DOHH2 (cell line): ENCODE data around the gene SUFU.

Experiments
- H3F3A ChIP-seq: fragments of 200-600 bp; sonication (generic), shearing (Covaris generic); 2 replicates; pipeline ENCODE4 v1.6.0; 2016; ENCODE audit warnings: antibody characterized with exemption, mild to moderate bottlenecking; ENCODE audit not compliant: control insufficient read depth, insufficient read depth
- H3K27ac ChIP-seq: fragments of 200-600 bp; sonication (generic); 2 replicates; pipeline ENCODE4 v1.5.1; 2014; ENCODE audit warnings: low read depth, mild to moderate bottlenecking, low read length, moderate library complexity
- H3K27me3 ChIP-seq: fragments of 200-600 bp; sonication (generic); 2 replicates; pipeline ENCODE4 v1.6.1; 2014; ENCODE audit warnings: mild to moderate bottlenecking, low read length, mixed read lengths; ENCODE audit not compliant: control insufficient read depth
- H3K36me3 ChIP-seq: fragments of 200-600 bp; sonication (generic); 2 replicates; pipeline ENCODE4 v1.6.1; 2014; ENCODE audit warnings: mild to moderate bottlenecking, low read length, moderate library complexity, mixed read lengths; ENCODE audit not compliant: control insufficient read depth
- H3K4me1 ChIP-seq: fragments of 200-600 bp; sonication (generic); 2 replicates; pipeline ENCODE4 v1.6.1; 2014; ENCODE audit warnings: mild to moderate bottlenecking, low read length, mixed read lengths; ENCODE audit not compliant: control insufficient read depth
- H3K4me2 ChIP-seq: fragments of 200-600 bp; sonication (generic); 2 replicates; pipeline ENCODE4 v1.6.0; 2014; ENCODE audit warnings: mild to moderate bottlenecking, low read length, moderate library complexity
- H3K4me3 ChIP-seq: fragments of 200-600 bp; sonication (generic); 2 replicates; pipeline ENCODE4 v1.5.1; 2014; ENCODE audit warnings: mild to moderate bottlenecking, low read length, mixed read lengths
- H3K79me2 ChIP-seq: fragments of 200-600 bp; sonication (generic); 2 replicates; pipeline ENCODE4 v1.6.1; 2014; ENCODE audit warnings: mild to moderate bottlenecking, low read length, mixed read lengths; ENCODE audit not compliant: control insufficient read depth
- H3K9me2 ChIP-seq: fragments of 200-600 bp; sonication (generic); replicated peaks from 2 replicates; pipeline ENCODE4 v1.6.1; 2014; ENCODE audit warnings: mild to moderate bottlenecking, low read length, mixed read lengths; ENCODE audit not compliant: control insufficient read depth
- H3K9me3 ChIP-seq: fragments of 200-600 bp; sonication (generic); 2 replicates; pipeline ENCODE4 v1.6.1; 2014; ENCODE audit warnings: antibody characterized with exemption, low read length, mixed read lengths; ENCODE audit not compliant: control insufficient read depth, insufficient read depth
- H4K20me1 ChIP-seq: fragments of 200-600 bp; sonication (generic); 2 replicates; pipeline ENCODE4 v1.6.0; 2014; ENCODE audit warnings: low read depth, mild to moderate bottlenecking, antibody characterized with exemption, low read length, moderate library complexity; ENCODE audit not compliant: control insufficient read depth, insufficient read depth
- CTCF ChIP-seq: fragments of 200-600 bp; sonication (generic); IDR thresholded peaks from one replicate; pipeline ENCODE4 v1.5.1; 2014; ENCODE audit warnings: antibody characterized with exemption, mild to moderate bottlenecking, low read depth, low read length; ENCODE audit not compliant: poor library complexity, severe bottlenecking
- EZH2phosphoT487 ChIP-seq: fragments of 200-600 bp; sonication (generic); IDR thresholded peaks from 2 replicates; pipeline ENCODE4 v1.6.1; 2017; ENCODE audit warnings: borderline replicate concordance, mild to moderate bottlenecking, antibody characterized with exemption, low read length, moderate library complexity, mixed read lengths

SUFU gene

GRCh38 chr10:102616066-102616770, 112.4 kb downstream of the SUFU start:
- H3K36me3 ChIP-seq: no peaks in the 10 kb centered on the region
- H3K79me2 ChIP-seq: no peaks in the 10 kb centered on the region
- H3K9me3 ChIP-seq: no peaks in the 10 kb centered on the region
- no peaks in the 10 kb centered on the region for H3K27me3 ChIP-seq
- H4K20me1 ChIP-seq: no peaks in the 10 kb centered on the region
- no peaks in the 10 kb centered on the region for H3F3A ChIP-seq
- no peaks in the 10 kb centered on the region for H3K4me1 ChIP-seq
- TF ChIP-seq CTCF: no peak
- no peak for TF ChIP-seq EZH2phosphoT487
- no peak overlapping the region for H3K27ac ChIP-seq
- H3K4me2 ChIP-seq: no peak overlapping the region
- H3K9me2 ChIP-seq: no peaks in the 10 kb centered on the region
- no peak overlapping the region for H3K4me3 ChIP-seq

- no peaks in the 10 kb centered on the region for H3K79me2 ChIP-seq
- H3K9me3 ChIP-seq: no peaks in the 10 kb centered on the region
- no peaks in the 10 kb centered on the region for H3F3A ChIP-seq
- H3K27ac ChIP-seq: no peak overlapping the region
- H3K27me3 ChIP-seq: no peaks in the 10 kb centered on the region
- TF ChIP-seq EZH2phosphoT487 (no peak), CTCF (no peak)
- no peaks in the 10 kb centered on the region for H4K20me1 ChIP-seq
- H3K4me2 ChIP-seq: no peak overlapping the region
- no peaks in the 10 kb centered on the region for H3K36me3 ChIP-seq
- H3K4me3 ChIP-seq: no peak overlapping the region
- H3K9me2 ChIP-seq: no peaks in the 10 kb centered on the region
- H3K4me1 ChIP-seq: no peaks in the 10 kb centered on the region
Measured at GRCh38 chr10:102617041-102617440, 113.3 kb downstream of the SUFU start.

- H4K20me1 ChIP-seq: no peaks in the 10 kb centered on the region
- no peaks in the 10 kb centered on the region for H3K9me3 ChIP-seq
- no peak overlapping the region for H3K4me2 ChIP-seq
- no peak overlapping the region for H3K4me3 ChIP-seq
- H3F3A ChIP-seq: no peaks in the 10 kb centered on the region
- H3K27ac ChIP-seq: no peak overlapping the region
- no peaks in the 10 kb centered on the region for H3K4me1 ChIP-seq
- H3K9me2 ChIP-seq: no peaks in the 10 kb centered on the region
- H3K27me3 ChIP-seq: no peaks in the 10 kb centered on the region
- TF ChIP-seq CTCF: no peak
- TF ChIP-seq EZH2phosphoT487: no peak
- H3K79me2 ChIP-seq: no peaks in the 10 kb centered on the region
- H3K36me3 ChIP-seq: no peaks in the 10 kb centered on the region
Measured at GRCh38 chr10:102617816-102618215, 114.0 kb downstream of the SUFU start.
